A549 treated with Hydrocortisone at 1 μM for 4 hours (cell line): Measurements from ENCODE around the gene LNX1. TPM values are rescaled to one million over a fixed set of nuclear protein-coding genes. Genes with fewer than 3 reads are reported as not detected.

Experiments used
- total RNA-seq: library from RNA; stranded (reverse); fragments of 200-300 nt; extraction: Qiagen RNA extraction; gene quantifications from 5 replicates; pipeline ENCODE4 v1.2.3, GENCODE V29; 2022

LNX1 gene
- total RNA-seq = 0.03 TPM in 2 of 5 replicates, not detected in the others

DNA sequence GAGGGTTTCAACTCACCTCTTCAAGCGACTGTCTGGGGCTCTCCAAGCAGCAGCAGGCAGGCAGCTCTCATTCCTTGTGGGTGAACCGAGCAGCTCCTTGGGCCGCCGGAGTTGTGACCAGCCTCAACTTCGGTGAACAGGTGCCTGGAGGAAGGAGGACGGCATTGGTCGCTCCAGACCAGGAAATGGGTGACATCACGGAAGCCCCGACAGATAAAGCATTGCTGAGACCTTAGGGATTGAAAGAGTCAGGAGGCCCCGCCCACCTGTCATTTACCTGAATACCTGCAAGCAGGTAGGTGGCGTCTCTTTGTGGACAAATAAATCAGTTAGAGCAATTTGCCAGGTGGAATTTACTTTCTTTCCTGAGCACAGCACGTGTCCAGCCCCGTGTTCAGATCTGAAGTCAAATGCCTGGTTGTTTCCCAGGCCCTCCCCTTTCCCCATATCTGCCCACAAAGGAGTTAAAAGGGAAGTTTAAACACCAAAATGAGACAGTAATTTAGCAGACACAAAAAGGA, at the start of gene LNX1:
Gene LNX1 (minus strand): TSS at position 115 of the 521 bp plus-strand sequence. CDS start 17,484 bp downstream, outside the sequence.

Other genes starting within 250 kb of the LNX1 start
- 6.1 to 7.0 TPM (median 6.6 TPM) in 5 replicates for gene SCFD2, start 225.4 kb downstream of the LNX1 start, total RNA-seq
- 25.6 to 34.8 TPM (median 27.9 TPM) in 5 replicates for gene FIP1L1, start 213.8 kb downstream of the LNX1 start, total RNA-seq